ENCODE results near the gene ZNF621. TPM values are rescaled to one million over a fixed set of nuclear protein-coding genes. Genes with fewer than 3 reads are reported as not detected.

Gene ZNF621
- total and polyA plus RNA-seq, 9 of the 15 experiments (the other 6 are each of a cell fraction or from before 2014, with no cell fraction given), result 4.7 to 28.9 (median 20.6) TPM

- TF ChIP-seq JUNB (CRISPR knock-in tag; conservative IDR thresholded peaks at IDR 0.05) (0 out of 2 replicates have a peak, but pooled peaks have one; percentile 18), SNIP1 (IDR thresholded peaks at IDR 0.05; ENCODE audit: low read depth) (peak; percentile 87), TGIF2 (CRISPR knock-in tag; IDR thresholded peaks at IDR 0.05) (0 out of 2 replicates have a peak, but pooled peaks have one; percentile 44), TCF3 (CRISPR knock-in tag; IDR thresholded peaks at IDR 0.05) (peak; percentile 16; the same call in 1 of the 2 replicates), RB1 (IDR thresholded peaks at IDR 0.05; ENCODE audit: low read depth) (peak; percentile 84), MCM7 (IDR thresholded peaks at IDR 0.05) (no peak), SRF (CRISPR knock-in tag; IDR thresholded peaks at IDR 0.05) (peak in 1 of 2 experiments; percentile 89; a peak in 2 of 4 replicates), ZNF695 (CRISPR knock-in tag; IDR thresholded peaks at IDR 0.05) (no peak), RFX1 (IDR thresholded peaks at IDR 0.05) (no peak), SP1 (CRISPR knock-in tag; IDR thresholded peaks at IDR 0.05) (peak; percentile 91), ZBTB43 (CRISPR knock-in tag; IDR thresholded peaks at IDR 0.05) (no peak), ZBTB7A (IDR thresholded peaks at IDR 0.05; ENCODE audit: borderline replicate concordance, control insufficient read depth, low read depth, low read length) (peak; percentile 84; the same call in 1 of the 2 replicates), L3MBTL2 (IDR thresholded peaks at IDR 0.05) (peak; percentile 92), CCNT2 (IDR thresholded peaks at IDR 0.05; ENCODE audit: borderline replicate concordance, extremely low read depth, insufficient read length, low read depth, low read length) (peak; percentile 88), VEZF1 (CRISPR knock-in tag; IDR thresholded peaks at IDR 0.05) (peak; percentile 82), ZNF41 (CRISPR knock-in tag; conservative IDR thresholded peaks at IDR 0.05) (peak; percentile 51; the same call in 1 of the 2 replicates), GABPB1 (CRISPR knock-in tag; IDR thresholded peaks at IDR 0.05) (peak; percentile 92), SUPT5H (IDR thresholded peaks at IDR 0.05) (peak; percentile 98), ID3 (CRISPR knock-in tag; IDR thresholded peaks at IDR 0.05) (no peak), ID3 (tag; IDR thresholded peaks at IDR 0.05) (peak; percentile 63; the same call in 1 of the 2 replicates), ZNF282 (CRISPR knock-in tag; IDR thresholded peaks at IDR 0.05) (no peak)
- TF ChIP-seq, protein P1, sequence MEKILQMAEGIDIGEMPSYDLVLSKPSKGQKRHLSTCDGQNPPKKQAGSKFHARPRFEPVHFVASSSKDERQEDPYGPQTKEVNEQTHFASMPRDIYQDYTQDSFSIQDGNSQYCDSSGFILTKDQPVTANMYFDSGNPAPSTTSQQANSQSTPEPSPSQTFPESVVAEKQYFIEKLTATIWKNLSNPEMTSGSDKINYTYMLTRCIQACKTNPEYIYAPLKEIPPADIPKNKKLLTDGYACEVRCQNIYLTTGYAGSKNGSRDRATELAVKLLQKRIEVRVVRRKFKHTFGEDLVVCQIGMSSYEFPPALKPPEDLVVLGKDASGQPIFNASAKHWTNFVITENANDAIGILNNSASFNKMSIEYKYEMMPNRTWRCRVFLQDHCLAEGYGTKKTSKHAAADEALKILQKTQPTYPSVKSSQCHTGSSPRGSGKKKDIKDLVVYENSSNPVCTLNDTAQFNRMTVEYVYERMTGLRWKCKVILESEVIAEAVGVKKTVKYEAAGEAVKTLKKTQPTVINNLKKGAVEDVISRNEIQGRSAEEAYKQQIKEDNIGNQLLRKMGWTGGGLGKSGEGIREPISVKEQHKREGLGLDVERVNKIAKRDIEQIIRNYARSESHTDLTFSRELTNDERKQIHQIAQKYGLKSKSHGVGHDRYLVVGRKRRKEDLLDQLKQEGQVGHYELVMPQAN (IDR thresholded peaks at IDR 0.05; ENCODE audit: borderline replicate concordance), result peak; percentile 71; the same call in 1 of the 2 replicates
- TF ChIP-seq, protein P2, sequence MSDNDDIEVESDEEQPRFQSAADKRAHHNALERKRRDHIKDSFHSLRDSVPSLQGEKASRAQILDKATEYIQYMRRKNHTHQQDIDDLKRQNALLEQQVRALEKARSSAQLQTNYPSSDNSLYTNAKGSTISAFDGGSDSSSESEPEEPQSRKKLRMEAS (CRISPR knock-in tag; IDR thresholded peaks at IDR 0.05), result peak; percentile 83
Observed at GRCh38 chr3:40524568-40525285, at the start of gene ZNF621 (continued).
